ENCODE results near the gene GOLGA6B. TPM values are rescaled to one million over a fixed set of nuclear protein-coding genes. Genes with fewer than 3 reads are reported as not detected.
A peak's percentile ranks its signal among the peaks of the same experiment; 100 is the strongest.
"Not testable (repeated sequence)": the region's sequence is repeated elsewhere in the genome, so short reads cannot be mapped to it uniquely, and the experiment has no call there.

The GOLGA6B gene
- not detected for total RNA-seq

GRCh38 chr15:72654397-72654796 is at the start of gene GOLGA6B:
GOLGA6B (plus strand) TSS chr15:72654697; CDS start chr15:72654738, 41 bp downstream.
- H3K4me3 Mint-ChIP-seq; H3K9me3 Mint-ChIP-seq; H3K36me3 Mint-ChIP-seq; POLR2A ChIA-PET; DNase-seq; H3K4me1 Mint-ChIP-seq; H3K27me3 Mint-ChIP-seq; ATAC-seq (ENCODE audit: low read depth); H3K27ac Mint-ChIP-seq: not testable (repeated sequence)

- no peak for DNase-seq
- no peak overlapping the region for H3K27ac Mint-ChIP-seq
- no peaks in the 10 kb centered on the region for H3K9me3 Mint-ChIP-seq
- H3K4me1 Mint-ChIP-seq, result no peaks in the 10 kb centered on the region
- H3K36me3 Mint-ChIP-seq, result no peaks in the 10 kb centered on the region
- POLR2A ChIA-PET, result no interaction called here
- ATAC-seq (ENCODE audit: low read depth), result no peak
- H3K27me3 Mint-ChIP-seq, result peaks cover 3% of the 10 kb centered on the region
- no peak overlapping the region for H3K4me3 Mint-ChIP-seq
Measured at GRCh38 chr15:72604794-72605193, 49.7 kb upstream of the GOLGA6B start.

GRCh38 chr15:72608084-72608483 is 46.4 kb upstream of the GOLGA6B start:
- H3K36me3 Mint-ChIP-seq; POLR2A ChIA-PET; H3K9me3 Mint-ChIP-seq; DNase-seq; H3K27me3 Mint-ChIP-seq; H3K4me3 Mint-ChIP-seq; H3K27ac Mint-ChIP-seq; ATAC-seq (ENCODE audit: low read depth); H3K4me1 Mint-ChIP-seq: not testable (repeated sequence)

- no peak for ATAC-seq (ENCODE audit: low read depth)
- no peak overlapping the region for H3K27ac Mint-ChIP-seq
- no peak for DNase-seq
- H3K36me3 Mint-ChIP-seq, result no peaks in the 10 kb centered on the region
- H3K27me3 Mint-ChIP-seq, result peaks cover 2% of the 10 kb centered on the region
- POLR2A ChIA-PET, result interaction anchor here (0.6 kb wide), 1 partner anchor 9 kb away, joined by 3 read pairs; no protein-coding TSS in a partner anchor
- H3K4me3 Mint-ChIP-seq, result no peak overlapping the region
- no peaks in the 10 kb centered on the region for H3K4me1 Mint-ChIP-seq
- H3K9me3 Mint-ChIP-seq, result no peaks in the 10 kb centered on the region
Measured at GRCh38 chr15:72609862-72610261, 44.6 kb upstream of the GOLGA6B start.

- H3K4me3 Mint-ChIP-seq; H3K36me3 Mint-ChIP-seq; H3K27ac Mint-ChIP-seq; H3K27me3 Mint-ChIP-seq; ATAC-seq (ENCODE audit: low read depth); POLR2A ChIA-PET; H3K9me3 Mint-ChIP-seq; DNase-seq: not testable (repeated sequence)
- peaks cover 10% of the 10 kb centered on the region for H3K4me1 Mint-ChIP-seq
Measured at GRCh38 chr15:72612324-72612723, 42.2 kb upstream of the GOLGA6B start.

GRCh38 chr15:72614810-72615532 is 39.5 kb upstream of the GOLGA6B start:
- POLR2A ChIA-PET, result no interaction called here
- peaks cover 10% of the 10 kb centered on the region for H3K4me1 Mint-ChIP-seq
- no peak overlapping the region for H3K27ac Mint-ChIP-seq
- H3K27me3 Mint-ChIP-seq, result peaks cover 2% of the 10 kb centered on the region
- no peaks in the 10 kb centered on the region for H3K9me3 Mint-ChIP-seq
- H3K4me3 Mint-ChIP-seq, result no peak overlapping the region
- no peaks in the 10 kb centered on the region for H3K36me3 Mint-ChIP-seq
- DNase-seq (no peak), ATAC-seq (ENCODE audit: low read depth) (no peak)

GRCh38 chr15:72615533-72616233 is 38.8 kb upstream of the GOLGA6B start:
- POLR2A ChIA-PET, H3K36me3 Mint-ChIP-seq, H3K9me3 Mint-ChIP-seq, H3K4me3 Mint-ChIP-seq, H3K27ac Mint-ChIP-seq, H3K27me3 Mint-ChIP-seq: not testable (repeated sequence)
- ATAC-seq (ENCODE audit: low read depth) (peak; percentile 54), DNase-seq (peak; percentile 42)
- H3K4me1 Mint-ChIP-seq, result peaks cover 10% of the 10 kb centered on the region

GRCh38 chr15:72616491-72617210 is 37.8 kb upstream of the GOLGA6B start:
- ATAC-seq (ENCODE audit: low read depth) (no peak), DNase-seq (no peak)
- H3K27me3 Mint-ChIP-seq, result peaks cover 2% of the 10 kb centered on the region
- no peak overlapping the region for H3K4me3 Mint-ChIP-seq
- peaks cover 10% of the 10 kb centered on the region for H3K4me1 Mint-ChIP-seq
- H3K27ac Mint-ChIP-seq, result no peak overlapping the region
- POLR2A ChIA-PET, result no interaction called here
- H3K36me3 Mint-ChIP-seq, result no peaks in the 10 kb centered on the region
- no peaks in the 10 kb centered on the region for H3K9me3 Mint-ChIP-seq

GRCh38 chr15:72623854-72624253 is 30.6 kb upstream of the GOLGA6B start:
- H3K27ac Mint-ChIP-seq; H3K36me3 Mint-ChIP-seq; H3K27me3 Mint-ChIP-seq; H3K4me1 Mint-ChIP-seq; H3K4me3 Mint-ChIP-seq; DNase-seq; POLR2A ChIA-PET; H3K9me3 Mint-ChIP-seq; ATAC-seq (ENCODE audit: low read depth): not testable (repeated sequence)

- H3K4me3 Mint-ChIP-seq; H3K27me3 Mint-ChIP-seq; POLR2A ChIA-PET; H3K9me3 Mint-ChIP-seq; H3K27ac Mint-ChIP-seq; H3K36me3 Mint-ChIP-seq; H3K4me1 Mint-ChIP-seq; ATAC-seq (ENCODE audit: low read depth); DNase-seq: not testable (repeated sequence)
Measured at GRCh38 chr15:72626153-72626552, 28.3 kb upstream of the GOLGA6B start.

GRCh38 chr15:72628249-72629067 is 26.0 kb upstream of the GOLGA6B start:
- DNase-seq; H3K4me3 Mint-ChIP-seq; H3K9me3 Mint-ChIP-seq; H3K27me3 Mint-ChIP-seq; POLR2A ChIA-PET; H3K27ac Mint-ChIP-seq; H3K4me1 Mint-ChIP-seq; H3K36me3 Mint-ChIP-seq; ATAC-seq (ENCODE audit: low read depth): not testable (repeated sequence)

GRCh38 chr15:72629068-72629570 is 25.4 kb upstream of the GOLGA6B start:
- H3K4me1 Mint-ChIP-seq; H3K36me3 Mint-ChIP-seq; POLR2A ChIA-PET; DNase-seq; H3K27ac Mint-ChIP-seq; H3K4me3 Mint-ChIP-seq; H3K27me3 Mint-ChIP-seq; H3K9me3 Mint-ChIP-seq; ATAC-seq (ENCODE audit: low read depth): not testable (repeated sequence)
